Cardiac muscle cell (in vitro differentiated cells and primary cell): Measurements from ENCODE around the gene ARMC2. TPM values are rescaled to one million over a fixed set of nuclear protein-coding genes. Genes with fewer than 3 reads are reported as not detected.

ENCODE experiments used
- DNase-seq, 2 donors: peaks; one replicate each; pipeline versions ENCODE4 v3.0.0 to v3.0.0-alpha.2; 2010 to 2017; ENCODE audit warnings: low read depth in 1 of 2, low spot score in 1 of 2
- H3K27ac ChIP-seq: fragments of 200-600 bp; sonication (generic); 2 replicates; pipeline ENCODE4 v1.5.1; 2016
- H3K27me3 ChIP-seq: fragments of 200-600 bp; sonication (generic); 2 replicates; pipeline ENCODE4 v1.6.0; 2016; ENCODE audit warnings: control low read depth
- H3K36me3 ChIP-seq: fragments of 200-600 bp; sonication (generic); 2 replicates; pipeline ENCODE4 v1.5.1; 2016; ENCODE audit warnings: control low read depth
- H3K4me1 ChIP-seq: fragments of 200-600 bp; sonication (generic); 2 replicates; pipeline ENCODE4 v1.8.1; 2017; ENCODE audit warnings: low read depth, mild to moderate bottlenecking, mixed run types
- H3K4me3 ChIP-seq: fragments of 200-600 bp; sonication (generic); 2 replicates; pipeline ENCODE4 v1.5.1; 2016; ENCODE audit warnings: mild to moderate bottlenecking
- H3K9me3 ChIP-seq: fragments of 200-600 bp; sonication (generic); 2 replicates; pipeline ENCODE4 v1.5.1; 2017; ENCODE audit warnings: low read depth, mild to moderate bottlenecking, control low read depth
- polyA plus RNA-seq: library from polyadenylated mRNA; unstranded; fragments of >200 nt; fragmentation: Nextera tagmentation; extraction: Ambion mirVana; gene quantifications from 2 replicates; pipeline ENCODE4 v1.2.1, GENCODE V29; 2016
- total RNA-seq: library from RNA; depleted of rRNA; stranded (reverse); fragments of >200 nt; gene quantifications from 2 replicates; pipeline ENCODE4 v1.2.3, GENCODE V29; 2016
- TF ChIP-seq, protein P1 (sequence below): IDR thresholded peaks from 2 replicates; pipeline ENCODE4 v1.5.1; 2012; ENCODE audit warnings: low read depth, mild to moderate bottlenecking, low read length

Gene ARMC2
- total and polyA plus RNA-seq, 2 experiments from 2014 or later = 2.6 to 3.3 TPM

DNA sequence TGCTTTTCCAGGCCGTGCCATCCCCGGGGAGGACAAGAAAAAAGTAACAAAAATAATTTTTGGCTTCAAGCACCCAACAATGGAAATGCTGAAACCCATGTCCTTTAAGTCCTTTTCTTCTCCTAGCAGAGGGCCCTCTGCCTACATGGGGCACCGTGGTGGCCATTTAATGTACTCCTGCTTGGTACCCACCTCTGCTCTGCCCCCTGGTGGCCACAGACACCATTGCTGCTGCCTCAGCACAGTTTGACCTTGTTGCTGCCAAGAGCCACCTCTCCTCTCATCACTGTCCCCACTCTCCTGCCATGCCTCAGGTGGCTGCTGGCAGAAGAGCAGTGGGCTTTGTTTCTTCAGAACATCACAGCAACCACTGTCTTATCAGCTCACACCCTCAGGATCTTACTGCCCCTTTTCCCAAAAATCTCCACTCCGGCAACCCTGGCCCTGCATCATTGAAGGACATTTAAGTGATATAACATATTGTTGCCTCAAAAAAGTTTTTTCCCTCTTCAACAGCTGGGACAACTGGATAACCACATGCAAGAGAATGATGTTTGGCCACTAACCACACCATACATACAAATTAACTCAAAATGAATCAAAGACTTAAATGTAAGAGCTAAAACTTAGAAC is 12.9 kb upstream of the ARMC2 start:
- no peak overlapping the region for H3K4me3 ChIP-seq
- no peaks in the 10 kb centered on the region for H3K9me3 ChIP-seq
- peak; percentile 86 to 88 for DNase-seq
- no peak overlapping the region for H3K27ac ChIP-seq
- no peaks in the 10 kb centered on the region for H3K4me1 ChIP-seq
- no peaks in the 10 kb centered on the region for H3K36me3 ChIP-seq
- TF ChIP-seq, protein P1, sequence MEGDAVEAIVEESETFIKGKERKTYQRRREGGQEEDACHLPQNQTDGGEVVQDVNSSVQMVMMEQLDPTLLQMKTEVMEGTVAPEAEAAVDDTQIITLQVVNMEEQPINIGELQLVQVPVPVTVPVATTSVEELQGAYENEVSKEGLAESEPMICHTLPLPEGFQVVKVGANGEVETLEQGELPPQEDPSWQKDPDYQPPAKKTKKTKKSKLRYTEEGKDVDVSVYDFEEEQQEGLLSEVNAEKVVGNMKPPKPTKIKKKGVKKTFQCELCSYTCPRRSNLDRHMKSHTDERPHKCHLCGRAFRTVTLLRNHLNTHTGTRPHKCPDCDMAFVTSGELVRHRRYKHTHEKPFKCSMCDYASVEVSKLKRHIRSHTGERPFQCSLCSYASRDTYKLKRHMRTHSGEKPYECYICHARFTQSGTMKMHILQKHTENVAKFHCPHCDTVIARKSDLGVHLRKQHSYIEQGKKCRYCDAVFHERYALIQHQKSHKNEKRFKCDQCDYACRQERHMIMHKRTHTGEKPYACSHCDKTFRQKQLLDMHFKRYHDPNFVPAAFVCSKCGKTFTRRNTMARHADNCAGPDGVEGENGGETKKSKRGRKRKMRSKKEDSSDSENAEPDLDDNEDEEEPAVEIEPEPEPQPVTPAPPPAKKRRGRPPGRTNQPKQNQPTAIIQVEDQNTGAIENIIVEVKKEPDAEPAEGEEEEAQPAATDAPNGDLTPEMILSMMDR = peak; percentile 89
- peaks cover 23% of the 10 kb centered on the region for H3K27me3 ChIP-seq

DNA sequence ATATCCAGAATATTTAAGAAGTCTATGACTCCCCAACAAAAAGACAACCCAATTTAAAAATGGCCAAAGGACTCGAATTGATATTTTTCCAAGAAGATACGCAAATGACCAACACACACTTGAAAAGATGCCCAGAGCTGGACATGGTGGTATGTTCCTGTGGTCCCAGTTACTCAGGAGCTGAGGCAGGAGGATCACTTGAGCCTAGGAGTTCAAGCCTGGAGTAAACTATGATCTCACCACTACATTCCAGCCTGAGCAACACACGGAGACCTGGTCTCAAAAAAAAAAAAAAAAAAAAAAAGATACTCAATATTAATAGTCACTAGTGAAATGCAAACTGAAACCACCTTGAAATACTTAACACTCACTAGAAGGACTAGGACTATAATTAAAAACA is 12.2 kb upstream of the ARMC2 start:
- Histone ChIP-seq H3K27me3 (peaks cover 23% of the 10 kb centered on the region), H3K36me3 (no peaks in the 10 kb centered on the region), H3K4me1 (no peaks in the 10 kb centered on the region), H3K27ac (no peak overlapping the region), H3K4me3 (no peak overlapping the region), H3K9me3 (no peaks in the 10 kb centered on the region)
- TF ChIP-seq, protein P1 = no peak
- DNase-seq = no peak

DNA sequence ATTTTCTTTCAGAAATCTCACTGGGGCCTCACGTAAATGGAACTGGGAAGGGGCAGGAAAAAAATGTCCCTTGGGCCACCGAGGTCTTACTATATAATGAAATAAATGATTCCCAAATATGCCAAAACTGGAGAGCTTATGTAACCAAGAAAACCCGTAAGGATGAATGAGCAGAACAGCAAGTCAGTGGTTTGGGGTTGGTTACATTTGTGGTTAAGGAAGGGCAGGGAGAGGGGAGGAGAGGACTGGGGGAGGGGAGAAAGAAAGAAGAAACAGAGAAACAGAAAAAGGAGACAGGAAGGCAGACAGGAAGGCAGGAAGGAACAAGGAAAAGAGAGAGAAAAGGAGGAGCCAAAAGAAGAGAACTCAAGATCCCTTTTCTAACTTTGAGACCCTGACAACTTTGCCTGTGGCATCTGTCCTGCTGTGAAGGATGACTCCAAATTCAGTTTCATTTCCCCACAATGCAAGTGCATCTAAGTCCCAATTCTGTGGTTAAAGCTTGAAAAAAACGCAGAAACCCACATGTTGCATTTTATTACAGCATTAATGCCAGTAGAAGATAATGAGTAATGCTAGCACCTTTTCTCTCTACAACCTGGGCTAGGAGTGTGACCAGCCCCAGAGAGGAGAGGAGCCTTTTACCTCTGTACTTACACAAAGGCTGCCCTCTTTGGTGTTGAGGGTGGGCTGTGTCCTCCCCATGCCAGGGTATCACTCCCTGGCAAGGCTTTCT is 10.8 kb upstream of the ARMC2 start:
- Histone ChIP-seq H3K4me1 (no peaks in the 10 kb centered on the region), H3K27me3 (peaks cover 23% of the 10 kb centered on the region), H3K9me3 (no peaks in the 10 kb centered on the region), H3K27ac (no peak overlapping the region), H3K4me3 (no peak overlapping the region), H3K36me3 (no peaks in the 10 kb centered on the region)
- TF ChIP-seq, protein P1 = no peak
- no peak for DNase-seq

DNA sequence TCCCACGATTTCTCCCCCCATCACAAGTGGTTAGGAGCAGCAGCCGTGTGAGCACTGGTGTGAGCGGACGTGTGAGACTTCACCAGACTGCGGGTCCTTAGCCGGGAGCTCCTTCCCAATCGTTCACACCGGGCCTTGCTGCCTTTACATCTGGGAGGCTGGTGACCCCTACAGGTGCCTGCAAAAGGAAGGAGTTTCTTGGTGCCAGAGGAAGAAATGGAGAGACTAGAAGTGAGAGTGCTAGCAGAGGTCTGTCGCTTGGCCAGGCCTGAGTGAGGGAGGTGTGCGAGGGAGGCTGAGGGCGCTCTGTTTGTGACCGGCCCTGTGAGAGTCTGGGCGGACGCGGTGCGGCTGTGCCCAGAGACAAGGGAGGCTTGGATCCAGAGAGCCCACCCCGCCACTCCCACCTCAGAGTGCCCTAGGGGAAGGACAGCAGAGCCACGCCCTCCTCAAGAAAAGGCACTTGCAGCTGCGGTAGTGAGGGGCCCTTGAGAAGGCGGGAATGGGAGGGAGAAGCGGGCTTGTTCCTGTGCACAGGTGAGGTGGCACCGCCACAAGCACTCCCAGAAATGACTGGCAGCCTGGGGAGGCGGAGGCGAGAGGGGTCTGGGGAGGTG is 10.0 kb upstream of the ARMC2 start:
- H3K27ac ChIP-seq = no peak overlapping the region
- H3K4me1 ChIP-seq = no peaks in the 10 kb centered on the region
- no peak overlapping the region for H3K4me3 ChIP-seq
- H3K27me3 ChIP-seq = peaks cover 23% of the 10 kb centered on the region
- H3K9me3 ChIP-seq = no peaks in the 10 kb centered on the region
- peak; percentile 19 to 48 for DNase-seq
- TF ChIP-seq, protein P1 = no peak
- H3K36me3 ChIP-seq = no peaks in the 10 kb centered on the region

DNA sequence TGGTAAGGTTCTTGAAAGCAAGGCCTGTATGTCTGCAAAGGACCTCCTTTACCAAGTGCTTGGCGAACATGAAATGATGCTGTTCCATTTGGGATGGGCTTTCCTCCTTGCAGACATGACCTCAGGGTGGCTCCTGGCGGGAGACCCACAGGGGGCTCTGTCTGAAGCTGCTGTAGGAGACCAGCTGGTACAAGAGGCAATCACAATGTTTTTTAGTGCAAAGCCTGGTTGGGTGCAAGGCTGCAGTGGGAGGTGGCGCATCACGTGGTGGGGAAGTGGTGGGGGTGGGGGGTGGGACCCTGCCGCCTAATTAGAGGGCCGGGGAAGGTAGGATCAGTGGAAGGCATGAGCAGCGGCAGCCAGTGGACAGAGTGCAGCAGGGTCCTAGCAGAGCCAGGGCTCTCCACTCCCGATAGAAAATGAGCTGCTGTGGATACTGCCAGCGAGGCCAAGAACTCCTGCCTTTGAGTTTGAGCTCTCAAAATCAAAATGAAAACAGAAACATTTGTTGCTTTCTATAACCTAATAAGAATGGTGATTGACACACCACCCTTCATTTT is 9.1 kb upstream of the ARMC2 start:
- TF ChIP-seq, protein P1 = no peak
- Histone ChIP-seq H3K4me1 (no peaks in the 10 kb centered on the region), H3K27me3 (peaks cover 23% of the 10 kb centered on the region), H3K9me3 (no peaks in the 10 kb centered on the region), H3K27ac (no peak overlapping the region), H3K4me3 (no peak overlapping the region), H3K36me3 (no peaks in the 10 kb centered on the region)
- no peak for DNase-seq
